Activated B cell treated with CpG ODN at 0.5 μM for 24 hours (primary cell): ENCODE measurements around the gene ASPHD2. TPM values are rescaled to one million over a fixed set of nuclear protein-coding genes. Genes with fewer than 3 reads are reported as not detected.

Experiments used
- ATAC-seq: fragments of 200-7000 bp; cut with Tn5 transposase; one replicate; pipeline ENCODE4 v1.10.0; 2021; ENCODE audit warnings: low read depth, mild to moderate bottlenecking, moderate library complexity
- CTCF ChIA-PET: fragments of 350-600 bp; sonication (Branson Sonifier 250); formaldehyde crosslinking; loops from one replicate; lab custom pipeline; 2021; ENCODE audit warnings: antibody characterized with exemption; lab: Charles Lee
- POLR2A ChIA-PET: fragments of 350-600 bp; sonication (Branson Sonifier 250); formaldehyde crosslinking; loops from one replicate; lab custom pipeline; 2021; ENCODE audit warnings: antibody characterized with exemption; lab: Charles Lee
- DNase-seq: peaks from one replicate; pipeline ENCODE4 v3.0.0; 2022
- H3K27ac Mint-ChIP-seq: one replicate; pipeline ENCODE4 v1.8.0; 2020; ENCODE audit warnings: mixed read lengths
- H3K27me3 Mint-ChIP-seq: one replicate; pipeline ENCODE4 v1.8.0; 2021; ENCODE audit warnings: mixed read lengths
- H3K36me3 Mint-ChIP-seq: one replicate; pipeline ENCODE4 v1.8.0; 2021; ENCODE audit warnings: low read depth, mixed read lengths
- H3K4me1 Mint-ChIP-seq: one replicate; pipeline ENCODE4 v1.8.0; 2021; ENCODE audit warnings: mixed read lengths
- H3K4me3 Mint-ChIP-seq: one replicate; pipeline ENCODE4 v1.8.0; 2020; ENCODE audit warnings: mild to moderate bottlenecking, mixed read lengths
- H3K9me3 Mint-ChIP-seq: one replicate; pipeline ENCODE4 v1.8.0; 2020; ENCODE audit warnings: mixed read lengths
- CTCF ChIP-seq: fragments of 200-600 bp; IDR thresholded peaks from one replicate; pipeline ENCODE4 v1.8.0; 2022; ENCODE audit warnings: antibody characterized with exemption, mild to moderate bottlenecking
- intact Hi-C: fragments of 100-400 bp; cut with micrococcal nuclease; formaldehyde crosslinking; loops from one replicate; pipeline ENCODE4 v1.15.1; 2024
- total RNA-seq: library from RNA; stranded (reverse); gene quantifications from 2 replicates; pipeline ENCODE4 v1.2.3, GENCODE V29; 2022

Gene ASPHD2
- total RNA-seq, 1 donor from 2014 or later: 15.5 TPM

- no peaks in the 10 kb centered on the region for H3K36me3 Mint-ChIP-seq
Observed at GRCh38 chr22:26414347-26414746, 14.7 kb upstream of the ASPHD2 start.

GRCh38 chr22:26416256-26416655 is 12.8 kb upstream of the ASPHD2 start:
- intact Hi-C loops: no loop called here
- ATAC-seq: no peak
- H3K4me3 Mint-ChIP-seq: no peak overlapping the region
- H3K9me3 Mint-ChIP-seq: no peaks in the 10 kb centered on the region
- H3K27ac Mint-ChIP-seq: no peak overlapping the region
- no peaks in the 10 kb centered on the region for H3K36me3 Mint-ChIP-seq
- POLR2A ChIA-PET: no interaction called here
- no peak for DNase-seq
- no peaks in the 10 kb centered on the region for H3K4me1 Mint-ChIP-seq
- peaks cover 26% of the 10 kb centered on the region for H3K27me3 Mint-ChIP-seq
- no peak for TF ChIP-seq CTCF
- CTCF ChIA-PET: interaction anchor here (1.0 kb wide), 1 partner anchor 18 kb away, joined by 3 read pairs; no protein-coding TSS in a partner anchor

More at GRCh38 chr22:26414347-26414746, 14.7 kb upstream of the ASPHD2 start:
- Mint-ChIP-seq H3K4me3 (no peak overlapping the region), H3K27me3 (peaks cover 21% of the 10 kb centered on the region), H3K27ac (no peak overlapping the region), H3K9me3 (no peaks in the 10 kb centered on the region), H3K4me1 (no peaks in the 10 kb centered on the region)
- intact Hi-C loops: no loop called here
- ATAC-seq: no peak
- POLR2A ChIA-PET: no interaction called here
- CTCF ChIA-PET: interaction anchor here (0.7 kb wide), 1 partner anchor 35 kb away, joined by 3 read pairs; no protein-coding TSS in a partner anchor
- no peak for DNase-seq
- no peak for TF ChIP-seq CTCF

- no peaks in the 10 kb centered on the region for H3K36me3 Mint-ChIP-seq
- no peak for TF ChIP-seq CTCF
- H3K27ac Mint-ChIP-seq: no peak overlapping the region
- CTCF ChIA-PET: interaction anchor here (1.0 kb wide), 1 partner anchor 18 kb away, joined by 3 read pairs; no protein-coding TSS in a partner anchor
- no peak overlapping the region for H3K4me3 Mint-ChIP-seq
- ATAC-seq (no peak), DNase-seq (no peak)
- no peaks in the 10 kb centered on the region for H3K4me1 Mint-ChIP-seq
- POLR2A ChIA-PET: no interaction called here
- intact Hi-C loops: no loop called here
- H3K9me3 Mint-ChIP-seq: no peaks in the 10 kb centered on the region
- H3K27me3 Mint-ChIP-seq: peaks cover 26% of the 10 kb centered on the region
Observed at GRCh38 chr22:26416670-26417276, 12.3 kb upstream of the ASPHD2 start.

GRCh38 chr22:26417406-26417805 is 11.7 kb upstream of the ASPHD2 start:
- no peaks in the 10 kb centered on the region for H3K9me3 Mint-ChIP-seq
- H3K27me3 Mint-ChIP-seq: peaks cover 26% of the 10 kb centered on the region
- ATAC-seq (no peak), DNase-seq (no peak)
- H3K4me1 Mint-ChIP-seq: no peaks in the 10 kb centered on the region
- H3K36me3 Mint-ChIP-seq: no peaks in the 10 kb centered on the region
- no peak for TF ChIP-seq CTCF
- POLR2A ChIA-PET: no interaction called here
- no peak overlapping the region for H3K4me3 Mint-ChIP-seq
- H3K27ac Mint-ChIP-seq: no peak overlapping the region
- CTCF ChIA-PET: no interaction called here
- intact Hi-C loops: no loop called here

- ATAC-seq: no peak
- no peak overlapping the region for H3K27ac Mint-ChIP-seq
- DNase-seq: no peak
- H3K36me3 Mint-ChIP-seq: no peaks in the 10 kb centered on the region
- POLR2A ChIA-PET: interaction anchor here (0.8 kb wide), 1 partner anchor 10 kb away, joined by 4 read pairs; no protein-coding TSS in a partner anchor
- no peak overlapping the region for H3K4me3 Mint-ChIP-seq
- H3K4me1 Mint-ChIP-seq: no peaks in the 10 kb centered on the region
- CTCF ChIA-PET: no interaction called here
- peaks cover 26% of the 10 kb centered on the region for H3K27me3 Mint-ChIP-seq
- TF ChIP-seq CTCF: no peak
- intact Hi-C loops: no loop called here
- H3K9me3 Mint-ChIP-seq: peaks cover 2% of the 10 kb centered on the region
Observed at GRCh38 chr22:26418620-26419019, 10.4 kb upstream of the ASPHD2 start.
